Heart right ventricle (tissue), 16 donors: ENCODE results near the gene AAK1. TPM values are rescaled to one million over a fixed set of nuclear protein-coding genes. Genes with fewer than 3 reads are reported as not detected.

Experiments
- ATAC-seq, 8 donors: fragments of 200-7000 bp; cut with Tn5 transposase; one replicate each; pipeline ENCODE4 v1.9.1; 2020; ENCODE audit warnings: mild to moderate bottlenecking in 8 of 8, moderate library complexity in 8 of 8, moderate number of reproducible peaks in 1 of 8
- DNase-seq, 2 donors: peaks; one replicate each; pipeline ENCODE4 v3.0.0-alpha.2; 2020
- H3K27ac ChIP-seq, 10 donors: fragments of 200-600 bp; sonication (generic) in 2 of 10; one replicate each; pipeline versions ENCODE4 v1.5.0 to v1.8.0; 2020 to 2022; ENCODE audit warnings: mild to moderate bottlenecking in 3 of 10
- H3K27me3 ChIP-seq, 7 donors: fragments of 200-600 bp; one replicate each; pipeline ENCODE4 v1.8.0; 2021 to 2022; ENCODE audit warnings: mild to moderate bottlenecking in 2 of 7
- H3K36me3 ChIP-seq, 9 donors: fragments of 200-600 bp; sonication (generic) in 1 of 9; one replicate each; pipeline versions ENCODE4 v1.5.0 to v1.8.0; 2020 to 2022; ENCODE audit warnings: mild to moderate bottlenecking in 2 of 9
- H3K4me1 ChIP-seq, 9 donors: fragments of 200-600 bp; sonication (generic) in 1 of 9; one replicate each; pipeline versions ENCODE4 v1.5.0 to v1.8.0; 2020 to 2022; ENCODE audit warnings: mild to moderate bottlenecking in 4 of 9
- H3K4me3 ChIP-seq, 10 donors: fragments of 200-600 bp; sonication (generic) in 2 of 10; one replicate each; pipeline versions ENCODE4 v1.5.0 to v1.8.0; 2020 to 2022; ENCODE audit warnings: mild to moderate bottlenecking in 7 of 10, moderate library complexity in 2 of 10
- H3K9me3 ChIP-seq, 11 donors: fragments of 200-600 bp in 10 of 11; sonication (generic) in 2 of 11; one replicate each; pipeline versions ENCODE4 v1.5.0 to v1.8.0; 2013 to 2022; ENCODE audit warnings: mild to moderate bottlenecking in 2 of 11, control low read depth in 1 of 11, moderate library complexity in 1 of 11
- CTCF ChIP-seq, 9 donors: fragments of 200-600 bp; sonication (generic) in 2 of 9; IDR thresholded peaks; one replicate each; pipeline versions ENCODE4 v1.5.0 to v1.8.0; 2021 to 2022; ENCODE audit warnings: antibody characterized with exemption in 9 of 9, mild to moderate bottlenecking in 5 of 9, moderate library complexity in 1 of 9
- WGBS, 2 donors: extraction: QIAGEN DNeasy Blood & Tissue Kit; methylation state at CpG; one replicate each; pipeline ENCODE4 v1.1.7; 2013; ENCODE audit warnings: inconsistent platforms in 1 of 2; 5-methylcytosine and 5-hydroxymethylcytosine counted together
- intact Hi-C, 10 donors: fragments of 100-400 bp; cut with DNase I; formaldehyde crosslinking; loops; one replicate each; pipeline versions ENCODE4 v1.11.1 to v1.14.2; 2022
- polyA plus RNA-seq, 2 donors: library from polyadenylated mRNA; stranded (reverse); fragments of 200-250 nt; gene quantifications; one replicate each; pipeline ENCODE4 v1.2.3, GENCODE V29; 2013
- total RNA-seq, 10 donors: library from RNA; stranded (reverse); fragmentation: NEBNext Ultra II Directional in 3 of 10; extraction: Animal tissue kit (Norgen Biotek cat#: 25700) in 3 of 10; gene quantifications; one replicate each; pipeline versions ENCODE4 v1.2.1 to v1.2.4, GENCODE V29; 2021 to 2023
- donor health status: Arrhythmogenic right ventricular cardiomyopathy.
- donor health status: ischemic (EF 13 %, LVEDD 7.1; RV severe dilation, severe dysfunction).
- donor health status: healthy with polysubstance abuse.
- donor health status: DM: no; HTN: yes; CAD: no.
- donor health status: DM: no; HTN: no; CAD: no.
- donor health status: ischemic (EF 25% LVEDD 6.9; RV normal size, moderate dysfunction).
- donor health status: ischemic (EF 25% LVEDD 5.7; RV mildly dilated, moderate dysfunction).
- donor health status: healthy.
- donor health status: DM: yes; HTN: yes; CAD: no.
- donor health status: Ischemic cardiomyopathy.
- donor health status: ischemic (EF 35%, LVEDD 5.7; RV mildly dilated, moderate dysfunction).
- donor health status: nonischemic (EF 11% LVEDD 7.7; RV severe dilation, severe dysfunction).
- donor health status: DM: yes; HTN: yes; CAD: no.
- donor health status: PGD.
- donor health status: ischemic (EF 29% LVEDD 5.4; RV normal size, mild dysfunction).
- donor health status: nonischemic (EF 23%, LVEDD 6.1; RV moderate dilation, normal function).

Gene AAK1
- total and polyA plus RNA-seq, 12 donors: 10.1 to 148 (median 116) TPM

GRCh38 chr2:69465513-69466456 is 177.8 kb downstream of the AAK1 start:
- no peak for TF ChIP-seq CTCF (IDR thresholded peaks at IDR 0.05)
- Histone ChIP-seq H3K27ac (peak overlapping the region in 9 of 10 donors; percentile 22 to 73 (median 51)), H3K4me1 (peaks cover 0 to 40% (median 4%) of the 10 kb centered on the region in 9 donors), H3K36me3 (peaks cover 0 to 53% (median 0%) of the 10 kb centered on the region in 9 donors), H3K27me3 (no peaks in the 10 kb centered on the region), H3K4me3 (no peak overlapping the region), H3K9me3 (no peaks in the 10 kb centered on the region)
- WGBS, 2 donors: 78 to 80% methylated on average over 14 of the region's 14 CpGs
- intact Hi-C loops: no loop called here
- ATAC-seq (peak; percentile 67 to 89 (median 78)), DNase-seq (peak; percentile 67 to 75)

GRCh38 chr2:69464575-69464974 is 179.0 kb downstream of the AAK1 start:
- H3K4me3 ChIP-seq: no peak overlapping the region
- H3K27ac ChIP-seq: peak overlapping the region in 8 of 10 donors; percentile 18 to 73 (median 54)
- DNase-seq: peak; percentile 24 to 27
- peaks cover 0 to 33% (median 4%) of the 10 kb centered on the region in 9 donors for H3K4me1 ChIP-seq
- 60 to 78% methylated on average over 3 of the region's 3 CpGs for WGBS, 2 donors
- TF ChIP-seq CTCF (IDR thresholded peaks at IDR 0.05): no peak
- intact Hi-C loops: no loop called here
- peak in 7 of 8 donors; percentile 58 to 88 (median 66) for ATAC-seq
- H3K36me3 ChIP-seq: peaks cover 0 to 49% (median 0%) of the 10 kb centered on the region in 9 donors
- no peaks in the 10 kb centered on the region for H3K27me3 ChIP-seq
- H3K9me3 ChIP-seq: no peaks in the 10 kb centered on the region

- no peak for TF ChIP-seq CTCF (IDR thresholded peaks at IDR 0.05)
- Histone ChIP-seq H3K9me3 (no peaks in the 10 kb centered on the region), H3K4me1 (peaks cover 0 to 22% (median 3%) of the 10 kb centered on the region in 9 donors), H3K4me3 (no peak overlapping the region), H3K27me3 (no peaks in the 10 kb centered on the region), H3K27ac (no peak overlapping the region), H3K36me3 (peaks cover 0 to 53% (median 0%) of the 10 kb centered on the region in 9 donors)
- WGBS, 2 donors: 98 to 99% methylated on average over 3 of the region's 3 CpGs
- no peak for ATAC-seq
- no peak for DNase-seq
- intact Hi-C loops: no loop called here
These were observed 180.8 kb downstream of the AAK1 start for GRCh38 chr2:69462780-69463179.

- WGBS, 2 donors: 98% methylated on average over 6 of the region's 6 CpGs
- Histone ChIP-seq H3K9me3 (no peaks in the 10 kb centered on the region), H3K27me3 (no peaks in the 10 kb centered on the region), H3K4me1 (peaks cover 0 to 22% (median 3%) of the 10 kb centered on the region in 9 donors), H3K36me3 (peaks cover 0 to 48% (median 0%) of the 10 kb centered on the region in 9 donors), H3K27ac (no peak overlapping the region), H3K4me3 (no peak overlapping the region)
- DNase-seq (no peak), ATAC-seq (no peak)
- no peak for TF ChIP-seq CTCF (IDR thresholded peaks at IDR 0.05)
- intact Hi-C loops: no loop called here
These were observed 182.1 kb downstream of the AAK1 start for GRCh38 chr2:69461404-69461803.
